ENCODE data around the gene SUMO2. TPM values are rescaled to one million over a fixed set of nuclear protein-coding genes. Genes with fewer than 3 reads are reported as not detected.

The SUMO2 gene
- total and polyA plus RNA-seq, 10 of the 15 experiments (the other 5 are each of a cell fraction or from before 2014, with no cell fraction given): 163 to 803 (median 555) TPM

- TF ChIP-seq BHLHE40 (IDR thresholded peaks at IDR 0.05; ENCODE audit: borderline replicate concordance in 1 of 2, low read depth in 2 of 2, low read length in 1 of 2) (peak; percentile 25 to 82; a peak in 3 of 4 replicates), PAX5 (IDR thresholded peaks at IDR 0.05; ENCODE audit: borderline replicate concordance, low read depth, low read length) (no peak), ZNF592 (IDR thresholded peaks at IDR 0.05) (peak; percentile 98), MEF2A (IDR thresholded peaks at IDR 0.05; ENCODE audit: insufficient read depth, low read depth, low read length) (no peak), IRF4 (IDR thresholded peaks at IDR 0.05; ENCODE audit: low read depth, low read length) (no peak), KAT2A (conservative IDR thresholded peaks at IDR 0.05; ENCODE audit: control insufficient read depth, low read depth, low read length) (no peak), GATAD2B (conservative IDR thresholded peaks at IDR 0.05; ENCODE audit: low read depth) (peak; percentile 67), ZNF274 (IDR thresholded peaks at IDR 0.05; ENCODE audit: insufficient read depth, insufficient read length) (no peak), NFYA (IDR thresholded peaks at IDR 0.05; ENCODE audit: borderline replicate concordance, low read depth, low read length) (no peak), SMARCA5 (IDR thresholded peaks at IDR 0.05) (no peak), MYB (IDR thresholded peaks at IDR 0.05; ENCODE audit: borderline replicate concordance, low read depth, low read length) (peak; percentile 99), SP1 (IDR thresholded peaks at IDR 0.05; ENCODE audit: low read depth, low read length) (peak; percentile 39), DPF2 (IDR thresholded peaks at IDR 0.05) (peak; percentile 64; the same call in 1 of the 2 replicates), ZBED1 (IDR thresholded peaks at IDR 0.05; ENCODE audit: borderline replicate concordance) (no peak), ATF7 (IDR thresholded peaks at IDR 0.05; ENCODE audit: low read depth) (no peak), TARDBP (IDR thresholded peaks at IDR 0.05; ENCODE audit: borderline replicate concordance) (peak; percentile 64; the same call in 1 of the 2 replicates), SIN3A (IDR thresholded peaks at IDR 0.05; ENCODE audit: low read depth, low read length) (peak; percentile 65; the same call in 1 of the 2 replicates), BACH1 (IDR thresholded peaks at IDR 0.05; ENCODE audit: borderline replicate concordance) (peak; percentile 34; the same call in 1 of the 2 replicates), NFIC (IDR thresholded peaks at IDR 0.05; ENCODE audit: low read depth, low read length) (no peak), MTA3 (IDR thresholded peaks at IDR 0.05; ENCODE audit: borderline replicate concordance, low read length) (no peak), IRF5 (IDR thresholded peaks at IDR 0.05; ENCODE audit: borderline replicate concordance) (peak; percentile 100), SRF (IDR thresholded peaks at IDR 0.05; ENCODE audit: low read depth in 2 of 2, low read length in 2 of 2) (0 out of 4 replicates have a peak, but pooled peaks of 1 of the 2 experiments have one; percentile 51), LARP7 (IDR thresholded peaks at IDR 0.05) (peak; percentile 95), ESRRA (IDR thresholded peaks at IDR 0.05; ENCODE audit: low read length) (no peak), SIX5 (IDR thresholded peaks at IDR 0.05; ENCODE audit: low read depth, low read length, severe bottlenecking) (no peak)
- TF ChIP-seq, protein P1, sequence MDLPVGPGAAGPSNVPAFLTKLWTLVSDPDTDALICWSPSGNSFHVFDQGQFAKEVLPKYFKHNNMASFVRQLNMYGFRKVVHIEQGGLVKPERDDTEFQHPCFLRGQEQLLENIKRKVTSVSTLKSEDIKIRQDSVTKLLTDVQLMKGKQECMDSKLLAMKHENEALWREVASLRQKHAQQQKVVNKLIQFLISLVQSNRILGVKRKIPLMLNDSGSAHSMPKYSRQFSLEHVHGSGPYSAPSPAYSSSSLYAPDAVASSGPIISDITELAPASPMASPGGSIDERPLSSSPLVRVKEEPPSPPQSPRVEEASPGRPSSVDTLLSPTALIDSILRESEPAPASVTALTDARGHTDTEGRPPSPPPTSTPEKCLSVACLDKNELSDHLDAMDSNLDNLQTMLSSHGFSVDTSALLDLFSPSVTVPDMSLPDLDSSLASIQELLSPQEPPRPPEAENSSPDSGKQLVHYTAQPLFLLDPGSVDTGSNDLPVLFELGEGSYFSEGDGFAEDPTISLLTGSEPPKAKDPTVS (IDR thresholded peaks at IDR 0.05; ENCODE audit: low read depth, low read length): no peak
These were observed 22.5 kb upstream of the SUMO2 start, which contains the start of gene NUP85 (continued) for GRCh38 chr17:75205037-75205792.
